Stomach (tissue), 9 donors: ENCODE results near the gene SF3B1. TPM values are rescaled to one million over a fixed set of nuclear protein-coding genes. Genes with fewer than 3 reads are reported as not detected.

ENCODE experiments used
- DNase-seq, 2 donors: peaks; one replicate each; pipeline versions ENCODE4 v3.0.0 to v3.0.0-alpha.2; 2013 to 2019
- H3K27ac ChIP-seq, 5 donors: fragments of 200-600 bp in 4 of 5; sonication (generic) in 4 of 5; one replicate each; pipeline ENCODE4 v1.5.1; 2013 to 2019; ENCODE audit warnings: mild to moderate bottlenecking in 1 of 5, moderate library complexity in 1 of 5
- H3K27me3 ChIP-seq, 3 donors: fragments of 200-600 bp; sonication (generic); one replicate each; pipeline ENCODE4 v1.5.1; 2017 to 2019; ENCODE audit warnings: mixed run types in 1 of 3
- H3K36me3 ChIP-seq, 4 donors: fragments of 200-600 bp; sonication (generic); 1 replicate in 3 of 4; 2 replicates in 1 of 4; pipeline ENCODE4 v1.5.1; 2016 to 2019
- H3K4me1 ChIP-seq, 4 donors: fragments of 200-600 bp; sonication (generic); one replicate each; pipeline ENCODE4 v1.5.1; 2016 to 2019
- H3K4me3 ChIP-seq, 4 donors: fragments of 200-600 bp; sonication (generic) in 3 of 4; one replicate each; pipeline ENCODE4 v1.5.1; 2016 to 2019; ENCODE audit warnings: mild to moderate bottlenecking in 1 of 4
- H3K9me3 ChIP-seq, 4 donors: fragments of 200-600 bp; sonication (generic); one replicate each; pipeline ENCODE4 v1.5.1; 2016 to 2019
- CTCF ChIP-seq, 7 experiments: fragments of 450-650 bp in 4 of 7; fragments of 200-600 bp in 3 of 7; sonication (generic) in 3 of 7; IDR thresholded peaks; one replicate each; pipeline ENCODE4 v1.5.1; 2016 to 2019; ENCODE audit warnings: antibody characterized with exemption in 7 of 7, control low read depth in 2 of 7, mild to moderate bottlenecking in 1 of 7
- EP300 ChIP-seq: sonication (generic); formaldehyde crosslinking; IDR thresholded peaks from one replicate; pipeline ENCODE4 v1.6.1; 2017; ENCODE audit warnings: antibody characterized with exemption
- POLR2A ChIP-seq, 4 donors: fragments of 450-650 bp; IDR thresholded peaks; one replicate each; pipeline ENCODE4 v1.6.1; 2016; ENCODE audit warnings: antibody characterized with exemption in 4 of 4, control low read depth in 2 of 4, mild to moderate bottlenecking in 1 of 4, moderate library complexity in 1 of 4
- POLR2AphosphoS5 ChIP-seq, 3 donors: sonication (generic); formaldehyde crosslinking; IDR thresholded peaks; one replicate each; pipeline ENCODE4 v1.6.1; 2016; ENCODE audit warnings: antibody characterized with exemption in 3 of 3
- WGBS, 5 donors: extraction: QIAGEN DNeasy Blood & Tissue Kit in 3 of 5; methylation state at CpG; one replicate each; pipeline versions ENCODE4 v1.1.5 to v1.1.7; 2013 to 2018; 5-methylcytosine and 5-hydroxymethylcytosine counted together
- intact Hi-C: fragments of 100-400 bp; cut with DNase I; formaldehyde crosslinking; loops from one replicate; pipeline ENCODE4 v1.15.1; 2023; ENCODE audit warnings: low total_unique reads
- polyA plus RNA-seq, 3 donors: library from polyadenylated mRNA; stranded (reverse); fragments of 200-250 nt; gene quantifications; one replicate each; pipeline ENCODE4 v1.2.3, GENCODE V29; 2013
- total RNA-seq, 5 donors: library from RNA; depleted of rRNA; stranded (reverse); fragments of >200 nt; gene quantifications; one replicate each; pipeline versions ENCODE4 v1.1.0 to v1.2.3, GENCODE V29; 2014 to 2016
- donor health status: healthy with polysubstance abuse.
- donor health status: Bipolar disorder and iron deficiency.
- donor health status: healthy.

The SF3B1 gene
- total and polyA plus RNA-seq, 8 donors = 47.4 to 520 (median 245) TPM

- Histone ChIP-seq H3K27ac (no peak overlapping the region), H3K36me3 (peaks cover 9 to 90% (median 75%) of the 10 kb centered on the region in 4 donors), H3K4me3 (no peak overlapping the region), H3K4me1 (peaks cover 0 to 7% (median 0%) of the 10 kb centered on the region in 4 donors), H3K27me3 (no peaks in the 10 kb centered on the region), H3K9me3 (peaks cover 10 to 21% (median 15%) of the 10 kb centered on the region in 4 donors)
- WGBS, 5 donors = 85 to 90% (median 88%) methylated on average over 9 of the region's 9 CpGs
- TF ChIP-seq POLR2AphosphoS5 (IDR thresholded peaks at IDR 0.05) (no peak), CTCF (IDR thresholded peaks at IDR 0.05) (no peak), POLR2A (IDR thresholded peaks at IDR 0.05) (no peak), EP300 (no peak)
- no peak for DNase-seq
- intact Hi-C loops = no loop called here
Measured at GRCh38 chr2:197480165-197481036, 45.6 kb upstream of the SF3B1 start.

GRCh38 chr2:197477797-197478196 is 43.0 kb upstream of the SF3B1 start:
- Histone ChIP-seq H3K4me3 (no peak overlapping the region), H3K27ac (no peak overlapping the region), H3K36me3 (peaks cover 23 to 92% (median 82%) of the 10 kb centered on the region in 4 donors), H3K4me1 (peaks cover 0 to 7% (median 0%) of the 10 kb centered on the region in 4 donors), H3K9me3 (peaks cover 0 to 4% (median 3%) of the 10 kb centered on the region in 4 donors), H3K27me3 (no peaks in the 10 kb centered on the region)
- TF ChIP-seq POLR2A (IDR thresholded peaks at IDR 0.05) (no peak), POLR2AphosphoS5 (IDR thresholded peaks at IDR 0.05) (no peak), EP300 (no peak), CTCF (IDR thresholded peaks at IDR 0.05) (no peak)
- WGBS, 5 donors = 96 to 100% (median 98%) methylated on average over 3 of the region's 3 CpGs
- no peak for DNase-seq
- intact Hi-C loops = no loop called here

GRCh38 chr2:197472166-197472565 is 37.3 kb upstream of the SF3B1 start:
- intact Hi-C loops = no loop called here
- peaks cover 54 to 100% (median 98%) of the 10 kb centered on the region in 4 donors for H3K36me3 ChIP-seq
- H3K27ac ChIP-seq = no peak overlapping the region
- H3K27me3 ChIP-seq = no peaks in the 10 kb centered on the region
- H3K4me1 ChIP-seq = no peaks in the 10 kb centered on the region
- no peak overlapping the region for H3K4me3 ChIP-seq
- WGBS, 5 donors = 95 to 98% (median 97%) methylated on average over 5 of the region's 5 CpGs
- no peak for DNase-seq
- H3K9me3 ChIP-seq = no peaks in the 10 kb centered on the region
- TF ChIP-seq CTCF (IDR thresholded peaks at IDR 0.05) (no peak), EP300 (no peak), POLR2AphosphoS5 (IDR thresholded peaks at IDR 0.05) (no peak), POLR2A (IDR thresholded peaks at IDR 0.05) (no peak)

GRCh38 chr2:197464175-197464574 is 29.3 kb upstream of the SF3B1 start:
- Histone ChIP-seq H3K4me1 (peaks cover 12 to 31% (median 17%) of the 10 kb centered on the region in 4 donors), H3K27ac (no peak overlapping the region), H3K27me3 (no peaks in the 10 kb centered on the region), H3K9me3 (no peaks in the 10 kb centered on the region), H3K36me3 (peaks cover 33 to 95% (median 91%) of the 10 kb centered on the region in 4 donors), H3K4me3 (no peak overlapping the region)
- intact Hi-C loops = no loop called here
- TF ChIP-seq POLR2A (IDR thresholded peaks at IDR 0.05) (no peak), CTCF (IDR thresholded peaks at IDR 0.05) (no peak), POLR2AphosphoS5 (IDR thresholded peaks at IDR 0.05) (no peak)
- no peak for DNase-seq
- WGBS, 5 donors = 61 to 87% (median 81%) methylated on average over 1 of the region's 1 CpG
